Measurements from ENCODE around the gene ZCCHC24. TPM values are rescaled to one million over a fixed set of nuclear protein-coding genes. Genes with fewer than 3 reads are reported as not detected.

The ZCCHC24 gene
- total RNA-seq, 4 donors from 2014 or later: 37.6 to 75.7 (median 48.7) TPM

- TF ChIP-seq, protein P1, sequence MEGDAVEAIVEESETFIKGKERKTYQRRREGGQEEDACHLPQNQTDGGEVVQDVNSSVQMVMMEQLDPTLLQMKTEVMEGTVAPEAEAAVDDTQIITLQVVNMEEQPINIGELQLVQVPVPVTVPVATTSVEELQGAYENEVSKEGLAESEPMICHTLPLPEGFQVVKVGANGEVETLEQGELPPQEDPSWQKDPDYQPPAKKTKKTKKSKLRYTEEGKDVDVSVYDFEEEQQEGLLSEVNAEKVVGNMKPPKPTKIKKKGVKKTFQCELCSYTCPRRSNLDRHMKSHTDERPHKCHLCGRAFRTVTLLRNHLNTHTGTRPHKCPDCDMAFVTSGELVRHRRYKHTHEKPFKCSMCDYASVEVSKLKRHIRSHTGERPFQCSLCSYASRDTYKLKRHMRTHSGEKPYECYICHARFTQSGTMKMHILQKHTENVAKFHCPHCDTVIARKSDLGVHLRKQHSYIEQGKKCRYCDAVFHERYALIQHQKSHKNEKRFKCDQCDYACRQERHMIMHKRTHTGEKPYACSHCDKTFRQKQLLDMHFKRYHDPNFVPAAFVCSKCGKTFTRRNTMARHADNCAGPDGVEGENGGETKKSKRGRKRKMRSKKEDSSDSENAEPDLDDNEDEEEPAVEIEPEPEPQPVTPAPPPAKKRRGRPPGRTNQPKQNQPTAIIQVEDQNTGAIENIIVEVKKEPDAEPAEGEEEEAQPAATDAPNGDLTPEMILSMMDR (IDR thresholded peaks at IDR 0.05; ENCODE audit: low read depth): no peak
Measured at GRCh38 chr10:79438021-79438698, 7.3 kb downstream of the ZCCHC24 start.

- TF ChIP-seq, protein P1 (IDR thresholded peaks at IDR 0.05; ENCODE audit: low read depth): no peak
Measured at GRCh38 chr10:79437111-79437814, 8.2 kb downstream of the ZCCHC24 start.

- TF ChIP-seq, protein P1 (IDR thresholded peaks at IDR 0.05; ENCODE audit: low read depth): no peak
Measured at GRCh38 chr10:79436850-79437103, 8.6 kb downstream of the ZCCHC24 start.

GRCh38 chr10:79436066-79436849 is 9.2 kb downstream of the ZCCHC24 start:
- TF ChIP-seq, protein P1 (IDR thresholded peaks at IDR 0.05; ENCODE audit: low read depth): no peak

DNA sequence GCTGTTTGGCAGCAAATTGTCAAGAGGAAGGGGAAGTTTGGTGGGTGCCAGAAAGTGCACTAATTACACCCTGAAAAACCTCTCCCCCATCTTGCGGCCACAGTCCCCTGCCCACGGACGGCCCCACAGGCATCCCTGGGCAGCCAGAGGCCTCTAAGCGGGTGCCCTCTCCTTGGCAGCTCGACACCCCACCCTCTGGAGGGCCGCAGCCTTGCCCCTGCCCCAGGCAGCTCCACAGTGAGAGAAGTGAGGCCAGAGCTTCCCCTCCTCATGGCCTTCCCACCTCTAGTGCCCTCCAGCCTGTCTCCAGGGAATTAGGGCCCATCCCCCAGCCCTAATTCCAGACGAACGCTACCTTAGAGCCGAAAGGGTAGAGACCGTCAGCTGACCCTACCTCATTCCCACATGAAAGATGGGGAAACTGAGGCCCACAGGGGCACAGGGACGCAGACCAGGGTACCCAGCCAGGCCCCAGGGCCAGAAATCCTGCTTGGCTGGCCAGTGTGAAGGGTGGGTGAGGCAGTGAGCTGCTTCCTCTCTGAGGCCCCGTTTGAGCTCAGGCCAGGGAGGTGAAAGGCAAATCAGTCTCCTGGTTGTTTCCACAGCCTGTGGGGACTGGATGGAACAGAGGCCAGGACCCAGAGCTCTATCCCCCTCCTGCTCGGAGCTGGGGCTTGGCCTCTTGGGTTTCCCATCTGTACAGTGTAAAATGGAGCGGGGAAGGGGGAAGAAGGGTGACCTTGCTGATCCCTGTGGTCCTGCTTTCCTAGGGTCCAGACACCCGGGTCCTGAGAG is 10.0 kb downstream of the ZCCHC24 start:
- TF ChIP-seq, protein P1 (IDR thresholded peaks at IDR 0.05; ENCODE audit: low read depth): no peak

GRCh38 chr10:79434821-79435251 is 10.6 kb downstream of the ZCCHC24 start:
- TF ChIP-seq, protein P1 (IDR thresholded peaks at IDR 0.05; ENCODE audit: low read depth): no peak
